Caco-2 (cell line): ENCODE results near the gene SSH2. TPM values are rescaled to one million over a fixed set of nuclear protein-coding genes. Genes with fewer than 3 reads are reported as not detected.

Experiments used
- BruUV-seq: library from RNA; stranded (reverse); fragments of 400-500 nt; replicated peaks from 2 replicates; lab custom pipeline; 2021; lab: Mats Ljungman, UMichigan
- CTCF ChIA-PET: fragments of 300-600 bp; sonication (Branson Sonifier 250); formaldehyde crosslinking; loops from one replicate; lab custom pipeline; 2022; ENCODE audit warnings: antibody characterized with exemption; lab: Charles Lee
- POLR2A ChIA-PET: fragments of 300-600 bp; sonication (Branson Sonifier 250); formaldehyde crosslinking; loops from one replicate; lab custom pipeline; 2022; ENCODE audit warnings: antibody characterized with exemption; lab: Charles Lee
- DNase-seq, 2 experiments: peaks; one replicate each; pipeline versions ENCODE4 v3.0.0 to v3.0.0-alpha.2; 2020 to 2022
- H3K27me3 ChIP-seq: replicated peaks from 2 replicates; pipeline ENCODE4 v1.6.0; 2011; ENCODE audit warnings: low read length; ENCODE audit not compliant: control insufficient read depth, insufficient read depth
- H3K36me3 ChIP-seq: 2 replicates; pipeline ENCODE4 v1.5.1; 2011; ENCODE audit warnings: low read length; ENCODE audit not compliant: control insufficient read depth, insufficient read depth
- H3K4me1 ChIP-seq: fragments of 250-450 bp; sonication (Bioruptor Pico); 2 replicates; pipeline ENCODE4 v1.5.1; 2020; ENCODE audit warnings: mild to moderate bottlenecking
- H3K4me3 ChIP-seq: 2 replicates; pipeline ENCODE4 v1.5.1; 2011; ENCODE audit warnings: low read depth, mild to moderate bottlenecking, control low read depth, low read length
- H3K9me3 ChIP-seq: fragments of 250-450 bp; sonication (Bioruptor Pico); 2 replicates; pipeline ENCODE4 v1.5.1; 2020; ENCODE audit warnings: mild to moderate bottlenecking, moderate library complexity
- H3K27ac Mint-ChIP-seq: one replicate; pipeline ENCODE4 v1.8.0; 2022; ENCODE audit warnings: mixed read lengths; ENCODE audit not compliant: unreplicated experiment
- H3K27me3 Mint-ChIP-seq: one replicate; pipeline ENCODE4 v1.8.0; 2022; ENCODE audit warnings: mixed read lengths; ENCODE audit not compliant: insufficient read depth, unreplicated experiment
- H3K36me3 Mint-ChIP-seq: one replicate; pipeline ENCODE4 v1.8.0; 2022; ENCODE audit warnings: mild to moderate bottlenecking, mixed read lengths; ENCODE audit not compliant: insufficient read depth, unreplicated experiment
- H3K4me1 Mint-ChIP-seq: one replicate; pipeline ENCODE4 v1.8.0; 2022; ENCODE audit warnings: low read depth, mixed read lengths; ENCODE audit not compliant: unreplicated experiment
- H3K4me3 Mint-ChIP-seq: one replicate; pipeline ENCODE4 v1.8.0; 2022; ENCODE audit warnings: mild to moderate bottlenecking, moderate library complexity, mixed read lengths; ENCODE audit not compliant: unreplicated experiment
- H3K9me3 Mint-ChIP-seq: one replicate; pipeline ENCODE4 v1.8.0; 2022; ENCODE audit warnings: mixed read lengths; ENCODE audit not compliant: unreplicated experiment
- CTCF ChIP-seq, 2 experiments: fragments of 200-600 bp in 1 of 2; IDR thresholded peaks; 1 replicate in 1 of 2; 2 replicates in 1 of 2; pipeline versions ENCODE4 v1.5.1 to v1.8.0; 2011 to 2022; ENCODE audit warnings: antibody characterized with exemption in 1 of 2, control low read depth in 1 of 2, inconsistent platforms in 1 of 2, low read depth in 1 of 2, low read length in 1 of 2, mild to moderate bottlenecking in 1 of 2, moderate library complexity in 1 of 2; ENCODE audit not compliant: insufficient read depth in 1 of 2, severe bottlenecking in 1 of 2, unreplicated experiment in 1 of 2
- intact Hi-C: fragments of 100-400 bp; cut with micrococcal nuclease; formaldehyde crosslinking; loops from one replicate; pipeline ENCODE4 v1.10.0; 2022; ENCODE audit not compliant: unreplicated experiment
- total RNA-seq: library from RNA; stranded (reverse); gene quantifications from 2 replicates; pipeline ENCODE4 v1.2.3, GENCODE V29; 2022

Gene SSH2
- total RNA-seq, 1 experiment from 2014 or later, result 48.2 TPM

DNA sequence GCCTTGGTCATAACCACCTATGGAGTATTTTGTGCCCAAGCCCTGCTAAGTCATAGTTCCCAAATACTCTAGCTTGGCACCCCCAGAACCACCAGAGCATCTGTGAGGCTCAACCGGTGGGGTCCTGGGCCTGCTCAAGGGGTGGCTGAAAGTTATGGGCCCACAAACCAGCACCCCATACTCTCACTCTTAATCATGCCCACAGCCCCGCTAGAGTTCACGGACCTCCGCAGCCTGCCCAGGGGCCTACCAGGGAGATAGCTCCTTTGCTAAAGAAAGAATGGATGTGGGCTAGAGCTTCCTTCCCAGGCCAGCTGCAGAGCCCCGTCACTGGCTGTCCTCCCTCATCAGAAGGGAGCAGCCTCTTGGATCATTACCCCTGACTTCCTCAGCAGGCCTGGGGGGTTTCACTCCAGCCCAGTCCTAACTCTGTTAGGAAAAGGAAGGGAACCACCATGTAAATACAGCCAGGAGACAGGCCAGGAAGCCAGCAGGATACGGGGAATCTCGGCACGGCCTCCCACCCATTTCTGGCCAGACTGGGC lies 341.9 kb downstream of the SSH2 start:
- no peaks in the 10 kb centered on the region for H3K9me3 ChIP-seq
- DNase-seq, result no peak
- BruUV-seq, result no TSS peak
- H3K27ac Mint-ChIP-seq, result peak overlapping the region; percentile 33
- ChIA-PET POLR2A (interaction anchor here (0.6 kb wide), 1 partner anchor 21 kb away, joined by 4 read pairs; no protein-coding TSS in a partner anchor), CTCF (interaction anchor here (1.4 to 1.9 kb wide), 4 partner anchors 13 to 218 kb away, joined by 4 to 7 read pairs (median 5); no protein-coding TSS in a partner anchor)
- no peaks in the 10 kb centered on the region for H3K9me3 Mint-ChIP-seq
- peaks cover 8% of the 10 kb centered on the region for H3K36me3 Mint-ChIP-seq
- no peaks in the 10 kb centered on the region for H3K4me1 Mint-ChIP-seq
- peaks cover 3% of the 10 kb centered on the region for H3K36me3 ChIP-seq
- intact Hi-C loops, result loop anchor here (2.0 kb wide), 1 partner anchor 13 kb away; no protein-coding TSS in a partner anchor
- no peak for TF ChIP-seq CTCF (IDR thresholded peaks at IDR 0.05; ENCODE audit: insufficient read depth in 1 of 2, low read depth in 1 of 2, low read length in 1 of 2, severe bottlenecking in 1 of 2, unreplicated experiment in 1 of 2)
- H3K4me1 ChIP-seq, result peaks cover 28% of the 10 kb centered on the region
- peak overlapping the region; percentile 88 for H3K4me3 ChIP-seq
- peak overlapping the region; percentile 86 for H3K4me3 Mint-ChIP-seq
- no peaks in the 10 kb centered on the region for H3K27me3 ChIP-seq
- no peaks in the 10 kb centered on the region for H3K27me3 Mint-ChIP-seq

- intact Hi-C loops, result no loop called here
- no TSS peak for BruUV-seq
- Mint-ChIP-seq H3K4me1 (no peaks in the 10 kb centered on the region), H3K4me3 (peak overlapping the region; percentile 86), H3K27ac (no peak overlapping the region), H3K9me3 (no peaks in the 10 kb centered on the region), H3K36me3 (peaks cover 8% of the 10 kb centered on the region), H3K27me3 (no peaks in the 10 kb centered on the region)
- H3K27me3 ChIP-seq, result no peaks in the 10 kb centered on the region
- peaks cover 3% of the 10 kb centered on the region for H3K36me3 ChIP-seq
- no peak overlapping the region for H3K4me3 ChIP-seq
- H3K4me1 ChIP-seq, result peaks cover 25% of the 10 kb centered on the region
- ChIA-PET CTCF (interaction anchor here (1.4 to 1.9 kb wide), 2 partner anchors 30 to 52 kb away, joined by 4 to 7 read pairs; no protein-coding TSS in a partner anchor), POLR2A (no interaction called here)
- TF ChIP-seq CTCF (IDR thresholded peaks at IDR 0.05; ENCODE audit: insufficient read depth in 1 of 2, low read depth in 1 of 2, low read length in 1 of 2, severe bottlenecking in 1 of 2, unreplicated experiment in 1 of 2), result no peak
- no peaks in the 10 kb centered on the region for H3K9me3 ChIP-seq
- no peak for DNase-seq
Measured at GRCh38 chr17:29587591-29587990, 342.4 kb downstream of the SSH2 start.

DNA sequence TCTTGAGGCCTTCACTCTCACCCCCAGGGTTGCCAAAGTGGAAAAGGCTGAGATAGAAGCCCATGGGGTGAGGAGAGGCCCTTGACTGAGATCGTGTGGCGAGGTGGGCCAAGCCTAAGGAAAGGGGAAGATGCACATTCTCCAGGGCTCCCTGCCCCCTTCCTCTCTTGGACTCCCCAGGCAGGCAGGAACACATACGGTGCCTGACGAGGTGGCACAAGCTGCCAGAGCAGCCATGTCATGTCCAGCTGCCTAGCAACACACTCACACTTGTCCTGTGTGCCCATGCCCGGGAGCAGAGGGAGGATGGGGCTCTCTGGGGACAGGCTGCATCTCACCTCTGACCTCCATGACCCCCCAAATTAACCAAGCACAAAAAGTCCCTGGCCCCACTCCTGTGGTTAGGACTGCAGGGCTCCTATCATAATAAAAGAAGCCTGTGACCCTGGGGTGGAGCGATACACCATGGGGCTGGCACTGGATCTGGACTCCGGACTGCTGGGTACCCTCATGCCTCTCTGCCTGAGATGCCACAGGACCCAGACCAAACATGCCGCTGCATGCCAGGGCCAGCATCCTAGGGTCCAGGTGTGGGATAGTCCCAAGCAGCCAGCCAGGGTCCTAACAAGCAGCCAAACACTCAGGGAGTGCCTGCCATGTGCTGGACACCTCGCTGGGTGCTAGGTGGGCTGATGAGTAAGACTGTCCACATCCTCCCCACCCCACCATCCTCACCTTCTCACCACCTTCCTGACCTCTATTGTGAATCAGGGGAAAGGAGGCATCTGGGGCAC lies 343.2 kb downstream of the SSH2 start:
- no peaks in the 10 kb centered on the region for H3K27me3 Mint-ChIP-seq
- no peak for TF ChIP-seq CTCF (IDR thresholded peaks at IDR 0.05; ENCODE audit: insufficient read depth in 1 of 2, low read depth in 1 of 2, low read length in 1 of 2, severe bottlenecking in 1 of 2, unreplicated experiment in 1 of 2)
- CTCF ChIA-PET, result no interaction called here
- Histone ChIP-seq H3K36me3 (peaks cover 4% of the 10 kb centered on the region), H3K4me1 (peaks cover 18% of the 10 kb centered on the region), H3K9me3 (no peaks in the 10 kb centered on the region), H3K4me3 (no peak overlapping the region), H3K27me3 (no peaks in the 10 kb centered on the region)
- no peak overlapping the region for H3K4me3 Mint-ChIP-seq
- POLR2A ChIA-PET, result no interaction called here
- no peak overlapping the region for H3K27ac Mint-ChIP-seq
- DNase-seq, result no peak
- no peaks in the 10 kb centered on the region for H3K9me3 Mint-ChIP-seq
- H3K36me3 Mint-ChIP-seq, result peaks cover 8% of the 10 kb centered on the region
- no peaks in the 10 kb centered on the region for H3K4me1 Mint-ChIP-seq
- no TSS peak for BruUV-seq
- intact Hi-C loops, result no loop called here
